HUES48 (cell line): ENCODE results near the gene RFC4.

Experiments
- H3K27ac ChIP-seq: one replicate; pipeline ENCODE4 v1.7.0; 2013; ENCODE audit warnings: low read depth, low read length, inconsistent platforms
- H3K27me3 ChIP-seq: 2 replicates; pipeline ENCODE4 v1.6.1; 2013; ENCODE audit warnings: mild to moderate bottlenecking, low read length; ENCODE audit not compliant: control insufficient read depth, insufficient read depth
- H3K36me3 ChIP-seq: 2 replicates; pipeline ENCODE4 v1.6.1; 2013; ENCODE audit warnings: low read length; ENCODE audit not compliant: control insufficient read depth, insufficient read depth
- H3K4me1 ChIP-seq: 2 replicates; pipeline ENCODE4 v1.6.1; 2013; ENCODE audit warnings: mild to moderate bottlenecking, low read length; ENCODE audit not compliant: control insufficient read depth, insufficient read depth
- H3K4me3 ChIP-seq: 2 replicates; pipeline ENCODE4 v1.5.1; 2013; ENCODE audit warnings: mild to moderate bottlenecking, low read depth, low read length
- H3K9ac ChIP-seq: 2 replicates; pipeline ENCODE4 v1.6.1; 2013; ENCODE audit warnings: mild to moderate bottlenecking, low read depth, low read length, moderate library complexity
- H3K9me3 ChIP-seq: 2 replicates; pipeline ENCODE4 v1.6.1; 2013; ENCODE audit warnings: low read length; ENCODE audit not compliant: control insufficient read depth, insufficient read depth

The RFC4 gene

GRCh38 chr3:186784820-186785494 lies 21.3 kb downstream of the RFC4 start:
- H3K36me3 ChIP-seq = peaks cover 63% of the 10 kb centered on the region
- H3K27me3 ChIP-seq = no peaks in the 10 kb centered on the region
- peak overlapping the region; percentile 99 for H3K27ac ChIP-seq
- no peaks in the 10 kb centered on the region; the same call in 1 of the 2 replicates for H3K9me3 ChIP-seq
- H3K9ac ChIP-seq = peak overlapping the region; percentile 99
- peak overlapping the region; percentile 90 for H3K4me3 ChIP-seq
- peaks cover 16% of the 10 kb centered on the region; the same call in 1 of the 2 replicates for H3K4me1 ChIP-seq

GRCh38 chr3:186783731-186784515 lies 22.4 kb downstream of the RFC4 start:
- Histone ChIP-seq H3K9me3 (no peaks in the 10 kb centered on the region; the same call in 1 of the 2 replicates), H3K4me1 (peaks cover 16% of the 10 kb centered on the region; the same call in 1 of the 2 replicates), H3K9ac (peak overlapping the region; percentile 99), H3K27me3 (no peaks in the 10 kb centered on the region), H3K36me3 (peaks cover 52% of the 10 kb centered on the region), H3K4me3 (peak overlapping the region; percentile 90), H3K27ac (peak overlapping the region; percentile 99)

DNA sequence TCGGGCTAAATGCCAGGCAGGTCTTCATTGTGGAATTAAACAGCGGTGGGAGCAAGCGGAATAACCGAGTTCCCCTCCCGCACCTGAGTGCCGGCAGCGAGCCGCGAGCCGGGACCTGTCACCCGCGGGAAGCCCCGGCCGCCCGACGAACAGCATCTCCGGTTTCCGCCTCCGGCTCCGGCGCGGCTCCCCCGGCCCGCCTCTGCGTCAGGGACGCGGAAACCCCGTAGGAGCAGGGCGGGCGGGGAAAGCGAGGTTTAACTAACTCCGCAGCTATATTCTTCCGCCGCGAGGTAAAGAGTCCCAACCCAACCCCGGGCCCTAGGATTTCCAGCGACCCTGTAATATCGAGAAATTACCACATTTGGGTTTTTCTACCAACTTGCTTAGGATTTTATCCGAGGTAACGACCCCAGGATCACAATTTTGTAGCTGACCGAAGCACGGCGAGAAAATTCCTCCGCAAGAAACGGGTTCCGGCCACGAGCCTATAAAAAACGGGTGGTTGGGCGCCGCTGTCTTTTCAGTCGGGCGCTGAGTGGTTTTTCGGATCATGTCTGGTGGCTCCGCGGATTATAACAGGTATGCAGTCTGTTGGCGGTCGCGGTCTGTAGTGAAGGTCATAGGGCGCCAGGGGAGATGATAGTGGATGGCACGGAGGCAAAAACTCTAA lies 23.1 kb downstream of the RFC4 start, which contains the start of gene EIF4A2:
TSS of gene EIF4A2 (plus strand) at position 520 of the 673 bp plus-strand sequence. CDS start at position 554, 34 bp downstream.
- H3K36me3 ChIP-seq = peaks cover 45% of the 10 kb centered on the region
- H3K4me3 ChIP-seq = peak within 1 kb of the TSS; percentile 90
- H3K9ac ChIP-seq = peak within 1 kb of the TSS; percentile 99
- H3K27ac ChIP-seq = peak within 1 kb of the TSS; percentile 99
- no peaks in the 10 kb centered on the region for H3K27me3 ChIP-seq
- H3K4me1 ChIP-seq = peaks cover 16% of the 10 kb centered on the region; the same call in 1 of the 2 replicates
- no peaks in the 10 kb centered on the region; the same call in 1 of the 2 replicates for H3K9me3 ChIP-seq

DNA sequence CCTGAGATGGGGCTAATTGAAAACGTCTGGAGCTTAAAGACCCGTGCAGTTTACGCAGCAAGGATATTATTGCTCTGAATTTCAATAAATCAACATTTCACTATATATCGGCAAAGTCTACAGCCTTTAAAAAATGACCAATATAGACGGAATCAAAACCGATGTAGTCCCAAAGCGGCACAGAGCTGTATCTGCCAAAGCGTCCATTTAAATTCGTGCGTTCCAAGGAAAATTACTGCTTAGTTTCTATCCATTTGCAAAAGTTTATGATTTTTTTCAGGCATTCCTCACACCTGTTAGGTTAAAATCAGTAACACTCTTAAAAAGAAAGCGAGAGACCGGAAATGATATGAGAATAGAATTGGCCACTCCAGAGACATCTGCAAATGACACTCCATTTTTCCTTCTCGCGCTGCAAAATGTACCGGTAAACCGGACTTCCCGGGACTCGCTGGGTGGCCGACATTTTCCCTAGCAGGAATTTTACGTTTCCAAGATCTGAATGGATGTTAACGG lies 23.7 kb downstream of the RFC4 start:
- no peaks in the 10 kb centered on the region; the same call in 1 of the 2 replicates for H3K9me3 ChIP-seq
- H3K36me3 ChIP-seq = peaks cover 39% of the 10 kb centered on the region
- peak overlapping the region; percentile 99 for H3K9ac ChIP-seq
- peaks cover 16% of the 10 kb centered on the region; the same call in 1 of the 2 replicates for H3K4me1 ChIP-seq
- peak overlapping the region; percentile 90 for H3K4me3 ChIP-seq
- no peaks in the 10 kb centered on the region for H3K27me3 ChIP-seq
- peak overlapping the region; percentile 99 for H3K27ac ChIP-seq

DNA sequence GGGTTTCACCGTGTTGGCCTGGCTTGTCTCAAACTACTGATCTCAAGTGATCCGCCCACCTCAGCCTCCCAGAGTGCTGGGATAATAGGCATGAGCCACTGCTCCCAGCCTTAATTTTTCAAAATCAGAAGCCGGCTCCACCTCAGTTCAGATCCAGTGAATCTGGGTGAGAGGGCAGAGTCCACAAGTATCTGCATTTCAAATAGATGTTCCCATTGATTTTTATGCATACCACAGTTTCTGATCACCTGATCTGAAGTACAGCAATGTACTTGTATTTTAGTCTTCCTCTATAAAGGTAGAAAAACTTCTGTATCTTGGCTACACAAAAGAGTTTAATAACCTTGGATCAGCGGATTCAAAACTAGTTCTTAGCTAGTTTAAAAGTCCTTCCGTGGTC lies 27.1 kb downstream of the RFC4 start:
- no peaks in the 10 kb centered on the region for H3K27me3 ChIP-seq
- H3K9ac ChIP-seq = no peak overlapping the region
- H3K4me1 ChIP-seq = peaks cover 17% of the 10 kb centered on the region
- peaks cover 5% of the 10 kb centered on the region for H3K36me3 ChIP-seq
- H3K4me3 ChIP-seq = no peak overlapping the region
- H3K27ac ChIP-seq = no peak overlapping the region
- no peaks in the 10 kb centered on the region for H3K9me3 ChIP-seq

- Histone ChIP-seq H3K27ac (peak overlapping the region; percentile 86), H3K9ac (no peak overlapping the region), H3K4me3 (no peak overlapping the region)
Observed at GRCh38 chr3:186775999-186776398, 30.3 kb downstream of the RFC4 start.

GRCh38 chr3:186772701-186773417 lies 33.4 kb downstream of the RFC4 start:
- H3K4me3 ChIP-seq = no peak overlapping the region; the same call in 1 of the 2 replicates

More at GRCh38 chr3:186775999-186776398, 30.3 kb downstream of the RFC4 start:
- Histone ChIP-seq H3K27me3 (peaks cover 8% of the 10 kb centered on the region; the same call in 1 of the 2 replicates), H3K36me3 (no peaks in the 10 kb centered on the region), H3K9me3 (no peaks in the 10 kb centered on the region), H3K4me1 (peaks cover 13% of the 10 kb centered on the region)

DNA sequence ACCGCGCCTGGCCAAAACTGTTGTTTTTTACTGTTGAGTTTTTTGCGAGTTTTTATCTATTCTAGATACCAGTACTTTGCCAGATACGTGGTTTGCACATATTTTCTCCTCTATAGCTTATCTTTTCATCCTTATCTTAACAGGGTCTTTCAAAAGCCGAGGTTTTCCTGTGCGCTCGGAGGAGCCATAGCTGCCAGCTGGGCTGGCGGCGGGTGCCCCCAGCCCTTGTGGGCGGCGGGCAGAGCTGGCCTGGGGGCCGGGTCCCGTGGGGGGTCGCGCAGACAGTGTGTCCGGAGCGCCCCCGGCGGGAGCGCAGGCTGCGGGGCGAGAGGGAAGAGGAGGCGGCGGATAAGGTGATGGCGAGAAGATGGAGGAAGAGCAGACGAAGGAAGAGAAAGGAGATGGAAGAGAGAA lies 34.0 kb downstream of the RFC4 start:
- H3K27ac ChIP-seq = no peak overlapping the region
- H3K4me1 ChIP-seq = peaks cover 13% of the 10 kb centered on the region
- no peaks in the 10 kb centered on the region for H3K36me3 ChIP-seq
- H3K4me3 ChIP-seq = no peak overlapping the region; the same call in 1 of the 2 replicates
- no peak overlapping the region for H3K9ac ChIP-seq
- peaks cover 8% of the 10 kb centered on the region; the same call in 1 of the 2 replicates for H3K27me3 ChIP-seq
- no peaks in the 10 kb centered on the region for H3K9me3 ChIP-seq

More at GRCh38 chr3:186772701-186773417, 33.4 kb downstream of the RFC4 start:
- Histone ChIP-seq H3K9me3 (no peaks in the 10 kb centered on the region), H3K36me3 (no peaks in the 10 kb centered on the region), H3K9ac (no peak overlapping the region), H3K27me3 (peaks cover 8% of the 10 kb centered on the region; the same call in 1 of the 2 replicates), H3K4me1 (peaks cover 13% of the 10 kb centered on the region), H3K27ac (no peak overlapping the region)

DNA sequence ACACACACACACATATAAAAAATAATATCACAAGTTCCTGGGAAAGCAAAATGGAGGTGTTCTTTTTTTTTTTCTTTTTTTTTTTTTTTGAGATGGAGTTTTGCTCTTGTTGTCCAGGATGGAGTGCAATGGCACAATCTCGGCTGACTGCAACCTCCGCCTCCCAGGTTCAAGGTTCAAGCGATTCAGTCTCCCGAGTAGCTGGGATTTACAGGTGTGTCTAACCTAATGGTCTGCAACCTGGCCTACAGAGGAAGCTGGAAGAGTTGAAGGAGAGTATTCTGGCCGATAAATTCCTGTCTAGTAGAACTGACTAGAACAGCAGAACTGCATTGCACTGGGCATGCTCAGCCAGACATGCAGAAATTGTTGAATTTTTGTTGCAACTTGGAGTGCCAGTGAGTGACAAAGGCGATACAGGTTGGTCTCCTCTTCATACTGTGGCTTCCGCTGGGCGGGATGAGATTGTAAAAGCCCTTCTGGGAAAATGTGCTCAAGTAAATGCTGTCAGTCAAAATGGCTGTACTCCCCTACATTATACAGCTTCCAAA lies 45.3 kb downstream of the RFC4 start:
- Histone ChIP-seq H3K9ac (no peak overlapping the region), H3K9me3 (no peaks in the 10 kb centered on the region), H3K36me3 (no peaks in the 10 kb centered on the region), H3K27ac (no peak overlapping the region), H3K27me3 (no peaks in the 10 kb centered on the region), H3K4me3 (no peak overlapping the region), H3K4me1 (0 out of 2 replicates have a peak, but pooled peaks cover 4% of the 10 kb centered on the region)
